ENCODE data around the gene SGCE. TPM values are rescaled to one million over a fixed set of nuclear protein-coding genes. Genes with fewer than 3 reads are reported as not detected.

The SGCE gene
- total RNA-seq, 1 experiment from 2014 or later, result 30.4 TPM

GRCh38 chr7:94634502-94634901, 21.4 kb downstream of the SGCE start:
- H3K9me3 ChIP-seq (ENCODE audit: low read length), result no peaks in the 10 kb centered on the region
- no TSS peak for BruUV-seq (replicated peaks)
- H3K4me1 ChIP-seq (ENCODE audit: insufficient read depth, low read length), result peaks cover 20% of the 10 kb centered on the region
- ChIA-PET POLR2A (ENCODE audit: unreplicated experiment) (interaction anchor here (0.7 kb wide), 1 partner anchor 12 kb away, joined by 6 read pairs; no protein-coding TSS in a partner anchor), CTCF (no interaction called here)
- no peak overlapping the region for H3K4me3 ChIP-seq (ENCODE audit: low read length)
- no peaks in the 10 kb centered on the region for H4K20me1 ChIP-seq (ENCODE audit: low read length)
- intact Hi-C loops (cut with micrococcal nuclease), result no loop called here
- H3K4me2 ChIP-seq (ENCODE audit: low read length), result no peak overlapping the region
- DNase-seq (no peak), ATAC-seq (no peak)
- H3K79me2 ChIP-seq (ENCODE audit: low read length), result peaks cover 22% of the 10 kb centered on the region; the same call in 1 of the 2 replicates
- no peaks in the 10 kb centered on the region for H3K9me2 ChIP-seq (replicated peaks; ENCODE audit: low read length)
- H3K27ac ChIP-seq (ENCODE audit: low read length), result no peak overlapping the region
- no peak overlapping the region for H3K9ac ChIP-seq (ENCODE audit: low read length)
- H2AFZ ChIP-seq (ENCODE audit: low read length), result no peak overlapping the region
- H3K36me3 ChIP-seq (ENCODE audit: low read depth, low read length), result no peaks in the 10 kb centered on the region
- no peaks in the 10 kb centered on the region for H3K27me3 ChIP-seq (ENCODE audit: low read length)
- no peak for TF ChIP-seq EZH2phosphoT487 (IDR thresholded peaks at IDR 0.05; ENCODE audit: borderline replicate concordance, low read length)
- no peak for TF ChIP-seq CTCF (conservative IDR thresholded peaks at IDR 0.05; ENCODE audit: low read depth, low read length)
- no peak for TF ChIP-seq EZH2 (IDR thresholded peaks at IDR 0.05; ENCODE audit: low read length, unreplicated experiment)
- no peaks in the 10 kb centered on the region for H3F3A ChIP-seq (ENCODE audit: low read length, unreplicated experiment)

- Histone ChIP-seq H3K9me3 (ENCODE audit: low read length) (no peaks in the 10 kb centered on the region), H3K9ac (ENCODE audit: low read length) (no peak overlapping the region), H3F3A (ENCODE audit: low read length, unreplicated experiment) (no peaks in the 10 kb centered on the region), H3K4me3 (ENCODE audit: low read length) (no peak overlapping the region), H3K27ac (ENCODE audit: low read length) (no peak overlapping the region), H3K4me1 (ENCODE audit: insufficient read depth, low read length) (peaks cover 20% of the 10 kb centered on the region), H3K79me2 (ENCODE audit: low read length) (peaks cover 22% of the 10 kb centered on the region; the same call in 1 of the 2 replicates), H2AFZ (ENCODE audit: low read length) (no peak overlapping the region), H3K4me2 (ENCODE audit: low read length) (no peak overlapping the region), H3K27me3 (ENCODE audit: low read length) (no peaks in the 10 kb centered on the region), H3K9me2 (replicated peaks; ENCODE audit: low read length) (no peaks in the 10 kb centered on the region), H4K20me1 (ENCODE audit: low read length) (no peaks in the 10 kb centered on the region), H3K36me3 (ENCODE audit: low read depth, low read length) (no peaks in the 10 kb centered on the region)
- no peak for TF ChIP-seq EZH2phosphoT487 (IDR thresholded peaks at IDR 0.05; ENCODE audit: borderline replicate concordance, low read length)
- TF ChIP-seq EZH2 (IDR thresholded peaks at IDR 0.05; ENCODE audit: low read length, unreplicated experiment), result no peak
- no peak for TF ChIP-seq CTCF (conservative IDR thresholded peaks at IDR 0.05; ENCODE audit: low read depth, low read length)
- DNase-seq, result no peak
- no peak for ATAC-seq
- BruUV-seq (replicated peaks), result no TSS peak
- ChIA-PET CTCF (no interaction called here), POLR2A (ENCODE audit: unreplicated experiment) (no interaction called here)
- intact Hi-C loops (cut with micrococcal nuclease), result no loop called here
Measured at GRCh38 chr7:94633687-94634086, 22.2 kb downstream of the SGCE start.

- POLR2A ChIA-PET (ENCODE audit: unreplicated experiment), result interaction anchor here (0.6 kb wide), 2 partner anchors 14 to 25 kb away, joined by 4 read pairs; no protein-coding TSS in a partner anchor
- no peak for ATAC-seq
- peak overlapping the region; percentile 41; the same call in 1 of the 2 replicates for H3K4me3 ChIP-seq (ENCODE audit: low read length)
Measured at GRCh38 chr7:94633014-94633341, 23.0 kb downstream of the SGCE start.

More at GRCh38 chr7:94633014-94633341, 23.0 kb downstream of the SGCE start:
- H3K4me1 ChIP-seq (ENCODE audit: insufficient read depth, low read length), result peaks cover 20% of the 10 kb centered on the region
- no peak for DNase-seq
- no TSS peak for BruUV-seq (replicated peaks)
- no peaks in the 10 kb centered on the region for H3K27me3 ChIP-seq (ENCODE audit: low read length)
- peaks cover 22% of the 10 kb centered on the region; the same call in 1 of the 2 replicates for H3K79me2 ChIP-seq (ENCODE audit: low read length)
- no peak for TF ChIP-seq EZH2phosphoT487 (IDR thresholded peaks at IDR 0.05; ENCODE audit: borderline replicate concordance, low read length)
- TF ChIP-seq EZH2 (IDR thresholded peaks at IDR 0.05; ENCODE audit: low read length, unreplicated experiment), result no peak
- no peak for TF ChIP-seq CTCF (conservative IDR thresholded peaks at IDR 0.05; ENCODE audit: low read depth, low read length)
- no peaks in the 10 kb centered on the region for H3K36me3 ChIP-seq (ENCODE audit: low read depth, low read length)
- H3F3A ChIP-seq (ENCODE audit: low read length, unreplicated experiment), result no peaks in the 10 kb centered on the region
- no peaks in the 10 kb centered on the region for H3K9me2 ChIP-seq (replicated peaks; ENCODE audit: low read length)
- no peaks in the 10 kb centered on the region for H3K9me3 ChIP-seq (ENCODE audit: low read length)
- CTCF ChIA-PET, result interaction anchor here (0.5 to 1.0 kb wide), 3 partner anchors 13 to 25 kb away, joined by 3 to 6 read pairs (median 3); partner anchors contain the start of gene SGCE
- peak overlapping the region; percentile 62 for H3K27ac ChIP-seq (ENCODE audit: low read length)
- no peaks in the 10 kb centered on the region for H4K20me1 ChIP-seq (ENCODE audit: low read length)
- no peak overlapping the region for H2AFZ ChIP-seq (ENCODE audit: low read length)
- intact Hi-C loops (cut with micrococcal nuclease), result no loop called here
- H3K9ac ChIP-seq (ENCODE audit: low read length), result peak overlapping the region; percentile 23; the same call in 1 of the 2 replicates
- peak overlapping the region; percentile 75 for H3K4me2 ChIP-seq (ENCODE audit: low read length)
